Measurements from ENCODE around the gene LAMA3. TPM values are rescaled to one million over a fixed set of nuclear protein-coding genes. Genes with fewer than 3 reads are reported as not detected.
A peak's percentile ranks its signal among the peaks of the same experiment; 100 is the strongest.

LAMA3 gene
- total and polyA plus RNA-seq, 2 experiments from 2014 or later: 3.9 to 4.9 TPM

DNA sequence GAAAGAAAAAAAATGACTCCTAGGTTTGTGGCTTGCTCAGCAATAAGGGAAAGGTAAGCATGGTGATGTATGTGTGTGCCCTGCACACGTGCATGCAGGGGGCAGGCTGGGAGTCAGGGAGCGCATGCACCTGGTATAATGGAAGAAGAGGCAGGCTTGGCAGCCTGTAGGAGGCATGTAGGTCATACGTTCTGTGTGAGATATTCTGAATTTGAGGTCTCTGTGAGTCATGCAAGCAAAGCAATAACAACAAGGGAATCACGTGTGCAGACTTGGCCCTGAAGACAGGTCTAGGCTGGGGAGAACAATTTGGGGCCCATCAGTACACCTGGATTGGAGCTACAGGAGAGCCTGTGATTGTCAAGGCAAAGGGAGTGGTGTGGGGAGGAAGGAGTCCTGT, 230.8 kb downstream of the LAMA3 start (continued):
- TF ChIP-seq, protein P1, sequence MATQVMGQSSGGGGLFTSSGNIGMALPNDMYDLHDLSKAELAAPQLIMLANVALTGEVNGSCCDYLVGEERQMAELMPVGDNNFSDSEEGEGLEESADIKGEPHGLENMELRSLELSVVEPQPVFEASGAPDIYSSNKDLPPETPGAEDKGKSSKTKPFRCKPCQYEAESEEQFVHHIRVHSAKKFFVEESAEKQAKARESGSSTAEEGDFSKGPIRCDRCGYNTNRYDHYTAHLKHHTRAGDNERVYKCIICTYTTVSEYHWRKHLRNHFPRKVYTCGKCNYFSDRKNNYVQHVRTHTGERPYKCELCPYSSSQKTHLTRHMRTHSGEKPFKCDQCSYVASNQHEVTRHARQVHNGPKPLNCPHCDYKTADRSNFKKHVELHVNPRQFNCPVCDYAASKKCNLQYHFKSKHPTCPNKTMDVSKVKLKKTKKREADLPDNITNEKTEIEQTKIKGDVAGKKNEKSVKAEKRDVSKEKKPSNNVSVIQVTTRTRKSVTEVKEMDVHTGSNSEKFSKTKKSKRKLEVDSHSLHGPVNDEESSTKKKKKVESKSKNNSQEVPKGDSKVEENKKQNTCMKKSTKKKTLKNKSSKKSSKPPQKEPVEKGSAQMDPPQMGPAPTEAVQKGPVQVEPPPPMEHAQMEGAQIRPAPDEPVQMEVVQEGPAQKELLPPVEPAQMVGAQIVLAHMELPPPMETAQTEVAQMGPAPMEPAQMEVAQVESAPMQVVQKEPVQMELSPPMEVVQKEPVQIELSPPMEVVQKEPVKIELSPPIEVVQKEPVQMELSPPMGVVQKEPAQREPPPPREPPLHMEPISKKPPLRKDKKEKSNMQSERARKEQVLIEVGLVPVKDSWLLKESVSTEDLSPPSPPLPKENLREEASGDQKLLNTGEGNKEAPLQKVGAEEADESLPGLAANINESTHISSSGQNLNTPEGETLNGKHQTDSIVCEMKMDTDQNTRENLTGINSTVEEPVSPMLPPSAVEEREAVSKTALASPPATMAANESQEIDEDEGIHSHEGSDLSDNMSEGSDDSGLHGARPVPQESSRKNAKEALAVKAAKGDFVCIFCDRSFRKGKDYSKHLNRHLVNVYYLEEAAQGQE (IDR thresholded peaks at IDR 0.05; ENCODE audit: unreplicated experiment): no peak
- TF ChIP-seq, protein P2, sequence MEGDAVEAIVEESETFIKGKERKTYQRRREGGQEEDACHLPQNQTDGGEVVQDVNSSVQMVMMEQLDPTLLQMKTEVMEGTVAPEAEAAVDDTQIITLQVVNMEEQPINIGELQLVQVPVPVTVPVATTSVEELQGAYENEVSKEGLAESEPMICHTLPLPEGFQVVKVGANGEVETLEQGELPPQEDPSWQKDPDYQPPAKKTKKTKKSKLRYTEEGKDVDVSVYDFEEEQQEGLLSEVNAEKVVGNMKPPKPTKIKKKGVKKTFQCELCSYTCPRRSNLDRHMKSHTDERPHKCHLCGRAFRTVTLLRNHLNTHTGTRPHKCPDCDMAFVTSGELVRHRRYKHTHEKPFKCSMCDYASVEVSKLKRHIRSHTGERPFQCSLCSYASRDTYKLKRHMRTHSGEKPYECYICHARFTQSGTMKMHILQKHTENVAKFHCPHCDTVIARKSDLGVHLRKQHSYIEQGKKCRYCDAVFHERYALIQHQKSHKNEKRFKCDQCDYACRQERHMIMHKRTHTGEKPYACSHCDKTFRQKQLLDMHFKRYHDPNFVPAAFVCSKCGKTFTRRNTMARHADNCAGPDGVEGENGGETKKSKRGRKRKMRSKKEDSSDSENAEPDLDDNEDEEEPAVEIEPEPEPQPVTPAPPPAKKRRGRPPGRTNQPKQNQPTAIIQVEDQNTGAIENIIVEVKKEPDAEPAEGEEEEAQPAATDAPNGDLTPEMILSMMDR (conservative IDR thresholded peaks at IDR 0.05; ENCODE audit: low read depth in 2 of 2): no peak
- TF ChIP-seq EZH2 (IDR thresholded peaks at IDR 0.05; ENCODE audit: low read depth, unreplicated experiment) (no peak), JUNB (IDR thresholded peaks at IDR 0.05; ENCODE audit: unreplicated experiment) (no peak), ZNF114 (CRISPR knock-in tag; IDR thresholded peaks at IDR 0.05) (no peak)
- TF ChIP-seq, protein P3, sequence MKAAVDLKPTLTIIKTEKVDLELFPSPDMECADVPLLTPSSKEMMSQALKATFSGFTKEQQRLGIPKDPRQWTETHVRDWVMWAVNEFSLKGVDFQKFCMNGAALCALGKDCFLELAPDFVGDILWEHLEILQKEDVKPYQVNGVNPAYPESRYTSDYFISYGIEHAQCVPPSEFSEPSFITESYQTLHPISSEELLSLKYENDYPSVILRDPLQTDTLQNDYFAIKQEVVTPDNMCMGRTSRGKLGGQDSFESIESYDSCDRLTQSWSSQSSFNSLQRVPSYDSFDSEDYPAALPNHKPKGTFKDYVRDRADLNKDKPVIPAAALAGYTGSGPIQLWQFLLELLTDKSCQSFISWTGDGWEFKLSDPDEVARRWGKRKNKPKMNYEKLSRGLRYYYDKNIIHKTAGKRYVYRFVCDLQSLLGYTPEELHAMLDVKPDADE (IDR thresholded peaks at IDR 0.05): no peak

DNA sequence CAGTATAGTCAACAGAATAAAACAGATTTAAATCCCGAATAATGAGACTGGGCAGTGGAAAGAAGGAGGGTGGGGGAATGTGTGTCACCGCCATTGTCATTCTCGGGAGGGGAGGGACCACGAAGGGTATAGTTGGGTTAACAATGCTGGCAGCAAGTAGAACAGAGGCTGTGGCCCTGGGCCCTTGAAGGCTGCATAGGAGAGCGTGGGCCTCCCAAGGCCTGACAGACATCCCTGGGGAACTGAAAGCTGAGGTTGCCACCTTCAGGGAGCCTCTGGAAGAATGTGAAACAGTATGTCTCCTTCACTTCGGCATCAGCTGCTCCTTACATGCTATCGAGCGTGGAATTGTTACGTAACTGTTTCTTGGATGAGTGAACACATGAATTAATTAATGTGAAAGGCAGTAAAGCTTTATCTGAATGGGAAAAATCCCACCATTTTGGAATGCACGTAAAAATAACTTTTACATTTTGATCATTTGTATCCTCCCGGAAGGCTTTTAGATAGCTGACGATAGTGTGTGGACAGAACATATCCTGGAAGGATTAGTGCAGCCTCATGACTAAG, 232.5 kb downstream of the LAMA3 start:
- Histone ChIP-seq H3K4me3 (no peak overlapping the region), H2AFZ (no peak overlapping the region), H3K4me2 (no peak overlapping the region), H3K27me3 (ENCODE audit: insufficient read depth) (no peaks in the 10 kb centered on the region), H3K4me1 (ENCODE audit: insufficient read depth) (peaks cover 12% of the 10 kb centered on the region; the same call in 1 of the 2 replicates), H3K9me2 (ENCODE audit: insufficient read depth) (no peaks in the 10 kb centered on the region), H3K79me2 (replicated peaks; ENCODE audit: insufficient read depth) (no peaks in the 10 kb centered on the region), H3K27ac (ENCODE audit: low read depth) (no peak overlapping the region), H4K20me1 (replicated peaks; ENCODE audit: insufficient read depth) (no peaks in the 10 kb centered on the region), H3K36me3 (ENCODE audit: insufficient read depth) (no peaks in the 10 kb centered on the region), H3F3A (replicated peaks; ENCODE audit: low read depth) (no peaks in the 10 kb centered on the region)
- DNase-seq (ENCODE audit: low spot score) (peak; percentile 43), ATAC-seq (peak; percentile 81)
- H3K4me3 Mint-ChIP-seq: no peak overlapping the region
- peaks cover 4% of the 10 kb centered on the region; the same call in 2 of the 3 replicates for H3K4me1 Mint-ChIP-seq
- peaks cover 6% of the 10 kb centered on the region for H3K27me3 Mint-ChIP-seq (ENCODE audit: insufficient read depth, low read depth, poor library complexity)
- no peaks in the 10 kb centered on the region for H3K36me3 Mint-ChIP-seq (ENCODE audit: low read depth)
- H3K9me3 Mint-ChIP-seq: no peaks in the 10 kb centered on the region; the same call in 2 of the 3 replicates
- H3K27ac Mint-ChIP-seq: no peak overlapping the region
- TF ChIP-seq, protein P2 (conservative IDR thresholded peaks at IDR 0.05; ENCODE audit: low read depth in 2 of 2): peak in 1 of 2 experiments; percentile 59; a peak in 2 of 4 replicates
- TF ChIP-seq, protein P4, sequence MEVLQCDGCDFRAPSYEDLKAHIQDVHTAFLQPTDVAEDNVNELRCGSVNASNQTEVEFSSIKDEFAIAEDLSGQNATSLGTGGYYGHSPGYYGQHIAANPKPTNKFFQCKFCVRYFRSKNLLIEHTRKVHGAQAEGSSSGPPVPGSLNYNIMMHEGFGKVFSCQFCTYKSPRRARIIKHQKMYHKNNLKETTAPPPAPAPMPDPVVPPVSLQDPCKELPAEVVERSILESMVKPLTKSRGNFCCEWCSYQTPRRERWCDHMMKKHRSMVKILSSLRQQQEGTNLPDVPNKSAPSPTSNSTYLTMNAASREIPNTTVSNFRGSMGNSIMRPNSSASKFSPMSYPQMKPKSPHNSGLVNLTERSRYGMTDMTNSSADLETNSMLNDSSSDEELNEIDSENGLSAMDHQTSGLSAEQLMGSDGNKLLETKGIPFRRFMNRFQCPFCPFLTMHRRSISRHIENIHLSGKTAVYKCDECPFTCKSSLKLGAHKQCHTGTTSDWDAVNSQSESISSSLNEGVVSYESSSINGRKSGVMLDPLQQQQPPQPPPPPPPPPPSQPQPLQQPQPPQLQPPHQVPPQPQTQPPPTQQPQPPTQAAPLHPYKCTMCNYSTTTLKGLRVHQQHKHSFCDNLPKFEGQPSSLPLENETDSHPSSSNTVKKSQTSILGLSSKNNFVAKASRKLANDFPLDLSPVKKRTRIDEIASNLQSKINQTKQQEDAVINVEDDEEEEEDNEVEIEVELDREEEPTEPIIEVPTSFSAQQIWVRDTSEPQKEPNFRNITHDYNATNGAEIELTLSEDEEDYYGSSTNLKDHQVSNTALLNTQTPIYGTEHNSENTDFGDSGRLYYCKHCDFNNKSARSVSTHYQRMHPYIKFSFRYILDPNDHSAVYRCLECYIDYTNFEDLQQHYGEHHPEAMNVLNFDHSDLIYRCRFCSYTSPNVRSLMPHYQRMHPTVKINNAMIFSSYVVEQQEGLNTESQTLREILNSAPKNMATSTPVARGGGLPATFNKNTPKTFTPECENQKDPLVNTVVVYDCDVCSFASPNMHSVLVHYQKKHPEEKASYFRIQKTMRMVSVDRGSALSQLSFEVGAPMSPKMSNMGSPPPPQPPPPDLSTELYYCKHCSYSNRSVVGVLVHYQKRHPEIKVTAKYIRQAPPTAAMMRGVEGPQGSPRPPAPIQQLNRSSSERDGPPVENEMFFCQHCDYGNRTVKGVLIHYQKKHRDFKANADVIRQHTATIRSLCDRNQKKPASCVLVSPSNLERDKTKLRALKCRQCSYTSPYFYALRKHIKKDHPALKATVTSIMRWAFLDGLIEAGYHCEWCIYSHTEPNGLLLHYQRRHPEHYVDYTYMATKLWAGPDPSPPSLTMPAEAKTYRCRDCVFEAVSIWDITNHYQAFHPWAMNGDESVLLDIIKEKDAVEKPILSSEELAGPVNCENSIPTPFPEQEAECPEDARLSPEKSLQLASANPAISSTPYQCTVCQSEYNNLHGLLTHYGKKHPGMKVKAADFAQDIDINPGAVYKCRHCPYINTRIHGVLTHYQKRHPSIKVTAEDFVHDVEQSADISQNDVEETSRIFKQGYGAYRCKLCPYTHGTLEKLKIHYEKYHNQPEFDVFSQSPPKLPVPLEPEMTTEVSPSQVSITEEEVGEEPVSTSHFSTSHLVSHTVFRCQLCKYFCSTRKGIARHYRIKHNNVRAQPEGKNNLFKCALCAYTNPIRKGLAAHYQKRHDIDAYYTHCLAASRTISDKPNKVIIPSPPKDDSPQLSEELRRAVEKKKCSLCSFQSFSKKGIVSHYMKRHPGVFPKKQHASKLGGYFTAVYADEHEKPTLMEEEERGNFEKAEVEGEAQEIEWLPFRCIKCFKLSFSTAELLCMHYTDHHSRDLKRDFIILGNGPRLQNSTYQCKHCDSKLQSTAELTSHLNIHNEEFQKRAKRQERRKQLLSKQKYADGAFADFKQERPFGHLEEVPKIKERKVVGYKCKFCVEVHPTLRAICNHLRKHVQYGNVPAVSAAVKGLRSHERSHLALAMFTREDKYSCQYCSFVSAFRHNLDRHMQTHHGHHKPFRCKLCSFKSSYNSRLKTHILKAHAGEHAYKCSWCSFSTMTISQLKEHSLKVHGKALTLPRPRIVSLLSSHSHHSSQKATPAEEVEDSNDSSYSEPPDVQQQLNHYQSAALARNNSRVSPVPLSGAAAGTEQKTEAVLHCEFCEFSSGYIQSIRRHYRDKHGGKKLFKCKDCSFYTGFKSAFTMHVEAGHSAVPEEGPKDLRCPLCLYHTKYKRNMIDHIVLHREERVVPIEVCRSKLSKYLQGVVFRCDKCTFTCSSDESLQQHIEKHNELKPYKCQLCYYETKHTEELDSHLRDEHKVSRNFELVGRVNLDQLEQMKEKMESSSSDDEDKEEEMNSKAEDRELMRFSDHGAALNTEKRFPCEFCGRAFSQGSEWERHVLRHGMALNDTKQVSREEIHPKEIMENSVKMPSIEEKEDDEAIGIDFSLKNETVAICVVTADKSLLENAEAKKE (CRISPR knock-in tag; IDR thresholded peaks at IDR 0.05): peak; percentile 22; the same call in 1 of the 2 replicates
- TF ChIP-seq JUNB (IDR thresholded peaks at IDR 0.05; ENCODE audit: unreplicated experiment): no peak
